ENCODE measurements around the gene QSOX2. TPM values are rescaled to one million over a fixed set of nuclear protein-coding genes. Genes with fewer than 3 reads are reported as not detected.

QSOX2 gene
- total RNA-seq, 1 donor from 2014 or later: 24.1 TPM

GRCh38 chr9:136234597-136234996 is 11.0 kb downstream of the QSOX2 start:
- H3K27ac Mint-ChIP-seq: peak overlapping the region; percentile 3
- no peaks in the 10 kb centered on the region for H3K27me3 Mint-ChIP-seq
- H3K9me3 Mint-ChIP-seq (ENCODE audit: low read depth): no peaks in the 10 kb centered on the region
- no peak for TF ChIP-seq CTCF (IDR thresholded peaks at IDR 0.05; ENCODE audit: unreplicated experiment)
- H3K4me3 Mint-ChIP-seq (ENCODE audit: low read depth): no peak overlapping the region
- peaks cover 9% of the 10 kb centered on the region for H3K36me3 Mint-ChIP-seq (ENCODE audit: insufficient read depth)
- DNase-seq (ENCODE audit: low spot score, unreplicated experiment): no peak
- H3K4me1 Mint-ChIP-seq (ENCODE audit: low read depth): peaks cover 4% of the 10 kb centered on the region

GRCh38 chr9:136233868-136234267 is 11.7 kb downstream of the QSOX2 start:
- Mint-ChIP-seq H3K4me3 (ENCODE audit: low read depth) (no peak overlapping the region), H3K36me3 (ENCODE audit: insufficient read depth) (peaks cover 9% of the 10 kb centered on the region), H3K4me1 (ENCODE audit: low read depth) (peaks cover 3% of the 10 kb centered on the region), H3K27me3 (no peaks in the 10 kb centered on the region), H3K9me3 (ENCODE audit: low read depth) (no peaks in the 10 kb centered on the region), H3K27ac (peak overlapping the region; percentile 73)
- DNase-seq (ENCODE audit: low spot score, unreplicated experiment): no peak
- TF ChIP-seq CTCF (IDR thresholded peaks at IDR 0.05; ENCODE audit: unreplicated experiment): no peak

- Mint-ChIP-seq H3K9me3 (ENCODE audit: low read depth) (no peaks in the 10 kb centered on the region), H3K27ac (peak overlapping the region; percentile 73)
- TF ChIP-seq CTCF (IDR thresholded peaks at IDR 0.05; ENCODE audit: unreplicated experiment): no peak
These were observed 12.2 kb downstream of the QSOX2 start for GRCh38 chr9:136233411-136233810.

GRCh38 chr9:136232969-136233368 is 12.6 kb downstream of the QSOX2 start:
- Mint-ChIP-seq H3K4me1 (ENCODE audit: low read depth) (peaks cover 3% of the 10 kb centered on the region), H3K9me3 (ENCODE audit: low read depth) (no peaks in the 10 kb centered on the region), H3K36me3 (ENCODE audit: insufficient read depth) (peaks cover 9% of the 10 kb centered on the region), H3K4me3 (ENCODE audit: low read depth) (no peak overlapping the region), H3K27ac (no peak overlapping the region), H3K27me3 (no peaks in the 10 kb centered on the region)
- no peak for DNase-seq (ENCODE audit: low spot score, unreplicated experiment)
- no peak for TF ChIP-seq CTCF (IDR thresholded peaks at IDR 0.05; ENCODE audit: unreplicated experiment)

More at GRCh38 chr9:136233411-136233810, 12.2 kb downstream of the QSOX2 start:
- H3K4me1 Mint-ChIP-seq (ENCODE audit: low read depth): peaks cover 3% of the 10 kb centered on the region
- no peak for DNase-seq (ENCODE audit: low spot score, unreplicated experiment)
- H3K4me3 Mint-ChIP-seq (ENCODE audit: low read depth): no peak overlapping the region
- no peaks in the 10 kb centered on the region for H3K27me3 Mint-ChIP-seq
- peaks cover 9% of the 10 kb centered on the region for H3K36me3 Mint-ChIP-seq (ENCODE audit: insufficient read depth)

- Mint-ChIP-seq H3K27ac (no peak overlapping the region), H3K4me3 (ENCODE audit: low read depth) (no peak overlapping the region), H3K36me3 (ENCODE audit: insufficient read depth) (peaks cover 9% of the 10 kb centered on the region), H3K27me3 (no peaks in the 10 kb centered on the region), H3K9me3 (ENCODE audit: low read depth) (no peaks in the 10 kb centered on the region), H3K4me1 (ENCODE audit: low read depth) (peaks cover 3% of the 10 kb centered on the region)
- no peak for TF ChIP-seq CTCF (IDR thresholded peaks at IDR 0.05; ENCODE audit: unreplicated experiment)
- no peak for DNase-seq (ENCODE audit: low spot score, unreplicated experiment)
These were observed 13.9 kb downstream of the QSOX2 start for GRCh38 chr9:136231478-136232297.

All from progenitor cell of endocrine pancreas (in vitro differentiated cells).